Brain microvascular endothelial cell (primary cell): Measurements from ENCODE around the gene TMPRSS11E.
"Not testable (repeated sequence)": the region's sequence is repeated elsewhere in the genome, so short reads cannot be mapped to it uniquely, and the experiment has no call there.

Experiments used
- DNase-seq: peaks from one replicate; pipeline ENCODE4 v3.0.0-alpha.2; 2020
- H3K27ac ChIP-seq: fragments of 250-450 bp; sonication (Bioruptor Pico); 2 replicates; pipeline ENCODE4 v1.5.1; 2020; ENCODE audit warnings: mild to moderate bottlenecking, moderate library complexity
- H3K27me3 ChIP-seq: fragments of 250-450 bp; sonication (Bioruptor Pico); replicated peaks from 2 replicates; pipeline ENCODE4 v1.5.1; 2020; ENCODE audit warnings: mild to moderate bottlenecking
- H3K36me3 ChIP-seq: fragments of 250-450 bp; sonication (Bioruptor Pico); replicated peaks from 2 replicates; pipeline ENCODE4 v1.5.1; 2020; ENCODE audit warnings: mild to moderate bottlenecking
- H3K4me3 ChIP-seq: 2 replicates; pipeline ENCODE4 v1.5.1; 2011; ENCODE audit warnings: low read depth, mild to moderate bottlenecking, control low read depth, low read length, moderate library complexity
- in situ Hi-C: cut with HindIII; loops from 2 replicates; pipeline ENCODE4 v1.10.0; 2017; ENCODE audit warnings: low sequenced_read_pairs, low pct_ligation_motif_present
- TF ChIP-seq, protein P1 (sequence below): IDR thresholded peaks from 2 replicates; pipeline ENCODE4 v1.5.1; 2011; ENCODE audit warnings: low read depth, mild to moderate bottlenecking, moderate library complexity, low read length, control low read depth, inconsistent platforms; ENCODE audit errors: missing control alignments

Gene TMPRSS11E

DNA sequence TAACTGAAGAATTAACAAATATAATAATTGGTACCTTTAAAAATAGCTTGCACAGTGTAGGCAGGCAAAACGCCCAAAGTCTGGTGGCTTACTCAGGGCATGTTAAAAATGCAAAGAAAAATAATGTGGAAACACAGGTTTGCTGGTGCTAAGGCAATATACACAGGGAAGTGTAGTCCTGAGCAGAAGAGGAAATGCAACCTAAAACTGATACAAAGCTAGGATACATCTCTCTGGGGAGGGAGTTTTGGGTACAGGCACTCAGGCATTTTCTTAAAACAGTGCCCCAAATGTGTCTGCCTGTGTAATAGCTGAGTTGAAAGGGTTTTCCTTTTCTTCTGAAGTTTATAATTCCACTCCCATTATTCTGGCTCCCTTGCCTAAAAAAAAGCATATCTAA lies 47.4 kb downstream of the TMPRSS11E start:
- DNase-seq = no peak

DNA sequence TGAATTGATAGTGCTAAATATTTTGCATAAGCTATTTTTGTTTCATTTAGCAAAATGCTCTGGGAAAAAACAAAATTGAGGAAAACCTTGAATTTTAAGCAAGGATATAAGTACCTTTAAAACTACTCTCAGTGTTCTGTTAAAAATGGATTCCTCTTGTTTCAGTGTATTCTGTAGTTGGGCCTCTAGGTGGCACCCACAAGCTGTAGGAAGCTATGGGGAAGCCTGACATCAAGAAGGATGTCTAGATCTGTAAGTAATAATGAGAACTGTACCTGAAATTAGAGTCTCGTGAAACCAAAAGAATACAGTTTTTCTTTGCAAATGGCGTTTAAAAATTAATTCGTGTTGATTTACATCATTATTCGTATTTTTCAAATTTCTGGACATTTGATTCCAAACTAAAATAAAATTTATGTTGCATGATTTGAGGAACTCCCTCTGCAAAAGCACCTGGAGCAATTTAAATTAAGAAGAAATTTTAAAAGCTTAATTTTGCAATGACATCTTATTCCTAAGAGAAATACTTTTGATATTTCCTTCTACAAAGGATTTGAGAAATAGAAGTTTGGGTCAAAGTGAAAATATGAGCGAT lies 51.2 kb downstream of the TMPRSS11E start:
- TF ChIP-seq, protein P1, sequence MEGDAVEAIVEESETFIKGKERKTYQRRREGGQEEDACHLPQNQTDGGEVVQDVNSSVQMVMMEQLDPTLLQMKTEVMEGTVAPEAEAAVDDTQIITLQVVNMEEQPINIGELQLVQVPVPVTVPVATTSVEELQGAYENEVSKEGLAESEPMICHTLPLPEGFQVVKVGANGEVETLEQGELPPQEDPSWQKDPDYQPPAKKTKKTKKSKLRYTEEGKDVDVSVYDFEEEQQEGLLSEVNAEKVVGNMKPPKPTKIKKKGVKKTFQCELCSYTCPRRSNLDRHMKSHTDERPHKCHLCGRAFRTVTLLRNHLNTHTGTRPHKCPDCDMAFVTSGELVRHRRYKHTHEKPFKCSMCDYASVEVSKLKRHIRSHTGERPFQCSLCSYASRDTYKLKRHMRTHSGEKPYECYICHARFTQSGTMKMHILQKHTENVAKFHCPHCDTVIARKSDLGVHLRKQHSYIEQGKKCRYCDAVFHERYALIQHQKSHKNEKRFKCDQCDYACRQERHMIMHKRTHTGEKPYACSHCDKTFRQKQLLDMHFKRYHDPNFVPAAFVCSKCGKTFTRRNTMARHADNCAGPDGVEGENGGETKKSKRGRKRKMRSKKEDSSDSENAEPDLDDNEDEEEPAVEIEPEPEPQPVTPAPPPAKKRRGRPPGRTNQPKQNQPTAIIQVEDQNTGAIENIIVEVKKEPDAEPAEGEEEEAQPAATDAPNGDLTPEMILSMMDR = peak; percentile 84
- Histone ChIP-seq H3K36me3 (no peaks in the 10 kb centered on the region), H3K4me3 (no peak overlapping the region), H3K27me3 (no peaks in the 10 kb centered on the region), H3K27ac (no peak overlapping the region)
- in situ Hi-C loops = no loop called here
- peak; percentile 34 for DNase-seq

More for the DNA sequence above, 47.4 kb downstream of the TMPRSS11E start:
- Histone ChIP-seq H3K36me3 (no peaks in the 10 kb centered on the region), H3K27me3 (no peaks in the 10 kb centered on the region), H3K27ac (no peak overlapping the region), H3K4me3 (no peak overlapping the region)
- in situ Hi-C loops = no loop called here
- TF ChIP-seq, protein P1 = no peak

DNA sequence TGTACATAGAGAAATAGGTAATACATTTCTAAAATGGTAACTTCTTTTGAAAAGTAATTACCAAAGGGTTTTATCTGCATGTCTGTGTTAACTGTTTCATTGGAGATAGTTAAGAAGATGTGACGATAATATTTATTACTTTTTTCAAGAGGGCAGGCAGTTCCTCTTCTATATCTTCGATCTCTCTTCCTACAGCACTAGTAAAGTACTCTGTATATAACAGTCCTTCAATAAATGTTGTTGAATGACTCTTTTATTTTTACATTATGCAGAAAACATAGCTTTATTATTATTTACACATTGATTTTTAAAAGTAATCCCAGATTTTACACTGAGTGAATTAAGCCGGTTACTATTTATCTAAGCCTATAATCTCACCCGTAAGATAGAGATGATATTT lies 51.8 kb downstream of the TMPRSS11E start:
- TF ChIP-seq, protein P1 = no peak
- in situ Hi-C loops = no loop called here
- no peaks in the 10 kb centered on the region for H3K36me3 ChIP-seq
- DNase-seq = no peak
- no peak overlapping the region for H3K27ac ChIP-seq
- no peaks in the 10 kb centered on the region for H3K27me3 ChIP-seq
- no peak overlapping the region for H3K4me3 ChIP-seq

DNA sequence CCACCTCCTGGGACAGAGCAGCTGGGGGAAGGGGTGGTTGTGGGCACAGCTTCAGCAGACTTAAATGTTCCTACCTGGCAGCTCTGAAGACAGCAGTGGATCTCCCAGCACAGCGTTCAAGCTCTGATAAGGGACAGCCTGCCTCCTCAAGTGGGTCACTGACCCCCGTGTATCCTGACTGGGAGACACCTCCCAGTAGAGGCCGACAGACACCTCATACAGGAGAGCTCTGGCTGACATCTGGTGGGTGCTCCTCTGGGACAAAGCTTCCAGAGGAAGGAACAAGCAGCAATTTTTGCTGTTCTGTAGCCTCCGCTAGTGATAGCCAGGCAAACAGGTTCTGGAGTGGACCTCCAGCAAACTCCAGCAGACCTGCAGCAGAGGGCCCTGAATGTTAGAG lies 56.2 kb downstream of the TMPRSS11E start:
- H3K4me3 ChIP-seq, H3K36me3 ChIP-seq, H3K27me3 ChIP-seq, DNase-seq, in situ Hi-C loops, H3K27ac ChIP-seq: not testable (repeated sequence)

DNA sequence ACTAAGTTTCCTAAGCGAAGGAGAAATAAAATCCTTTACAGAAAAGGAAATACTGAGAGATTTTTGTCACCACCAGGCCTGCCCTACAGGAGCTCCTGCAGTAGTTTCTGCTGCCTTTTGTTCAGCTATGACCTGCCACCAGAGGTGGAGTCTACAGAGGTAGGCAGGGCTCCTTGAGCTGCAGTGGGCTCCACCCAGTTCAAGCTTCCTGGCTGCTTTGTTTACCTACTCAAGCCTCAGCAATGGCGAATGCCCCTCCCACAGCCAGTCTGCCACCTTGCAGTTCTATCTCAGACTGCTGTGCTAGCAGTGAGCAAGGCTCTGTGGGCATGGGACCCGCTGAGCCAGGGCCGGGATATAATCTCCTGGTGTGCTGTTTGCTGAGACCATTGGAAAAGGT lies 57.6 kb downstream of the TMPRSS11E start:
- DNase-seq = not testable (repeated sequence)

DNA sequence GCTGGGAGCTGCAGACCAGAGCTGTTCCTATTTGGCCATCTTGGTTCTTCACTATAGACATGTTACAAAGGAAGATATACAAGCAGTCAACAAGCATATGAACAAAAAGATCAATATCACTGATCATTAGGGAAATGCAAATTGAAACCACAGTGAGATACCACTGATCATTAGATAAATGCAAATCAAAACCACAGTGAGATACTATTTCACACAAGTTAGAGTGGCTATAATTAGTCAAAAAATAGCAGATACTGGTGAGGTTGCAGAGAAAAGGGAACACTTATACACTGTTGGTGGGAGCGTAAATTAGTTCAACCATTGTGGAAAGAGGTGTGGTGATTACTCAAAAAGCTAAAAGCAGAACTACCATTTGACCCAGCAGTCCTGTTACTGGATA lies 58.2 kb downstream of the TMPRSS11E start:
- H3K36me3 ChIP-seq, in situ Hi-C loops, DNase-seq, H3K4me3 ChIP-seq, H3K27ac ChIP-seq, H3K27me3 ChIP-seq: not testable (repeated sequence)

More for the DNA sequence above, 57.6 kb downstream of the TMPRSS11E start:
- H3K4me3 ChIP-seq, H3K27me3 ChIP-seq, H3K27ac ChIP-seq, H3K36me3 ChIP-seq, in situ Hi-C loops: not testable (repeated sequence)

DNA sequence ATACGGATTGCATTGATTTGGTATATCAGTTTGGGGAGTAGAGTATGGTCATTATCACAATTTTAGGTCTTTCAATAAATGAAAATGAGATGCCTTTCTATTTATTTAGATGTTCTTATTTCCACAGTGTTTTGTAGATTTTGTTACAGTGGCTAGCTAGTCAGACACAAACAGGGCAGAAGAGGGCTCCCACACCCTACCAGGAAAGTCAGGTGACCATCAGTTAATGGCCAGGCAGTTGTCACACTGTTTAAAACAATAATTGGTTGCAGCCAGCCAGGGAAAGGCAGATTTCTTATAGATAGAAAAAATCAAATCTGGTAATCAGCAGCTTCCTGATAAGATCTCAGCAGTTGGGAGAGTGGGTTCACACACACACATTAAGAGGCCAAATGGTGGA lies 71.6 kb downstream of the TMPRSS11E start:
- no peak overlapping the region for H3K4me3 ChIP-seq
- in situ Hi-C loops = no loop called here
- H3K27ac ChIP-seq = no peak overlapping the region
- no peak for DNase-seq
- TF ChIP-seq, protein P1 = no peak
- no peaks in the 10 kb centered on the region for H3K27me3 ChIP-seq
- no peaks in the 10 kb centered on the region for H3K36me3 ChIP-seq
